Vagina (tissue), 2 donors: ENCODE measurements around the gene SORCS2. TPM values are rescaled to one million over a fixed set of nuclear protein-coding genes. Genes with fewer than 3 reads are reported as not detected.

Experiments
- DNase-seq, 2 donors: peaks; one replicate each; pipeline ENCODE4 v3.0.0-alpha.2; 2017; ENCODE audit errors: extremely low spot score in 2 of 2
- H3K27ac ChIP-seq: fragments of 200-600 bp; sonication (generic); one replicate; pipeline ENCODE4 v1.5.1; 2019
- H3K27me3 ChIP-seq: fragments of 200-600 bp; sonication (generic); one replicate; pipeline ENCODE4 v1.5.1; 2019
- H3K36me3 ChIP-seq, 2 donors: fragments of 200-600 bp; sonication (generic); one replicate each; pipeline ENCODE4 v1.5.1; 2017 to 2019
- H3K4me1 ChIP-seq: fragments of 200-600 bp; sonication (generic); one replicate; pipeline ENCODE4 v1.5.1; 2019
- H3K4me3 ChIP-seq, 2 donors: fragments of 200-600 bp; sonication (generic); 1 replicate in 1 of 2; 2 replicates in 1 of 2; pipeline ENCODE4 v1.5.1; 2016 to 2019
- H3K9me3 ChIP-seq: fragments of 200-600 bp; sonication (generic); one replicate; pipeline ENCODE4 v1.5.1; 2019
- POLR2A ChIP-seq, 2 donors: fragments of 450-650 bp; IDR thresholded peaks; one replicate each; pipeline ENCODE4 v1.6.1; 2017; ENCODE audit warnings: antibody characterized with exemption in 2 of 2, mild to moderate bottlenecking in 2 of 2, moderate library complexity in 2 of 2
- POLR2AphosphoS5 ChIP-seq, 2 donors: sonication (generic); formaldehyde crosslinking; IDR thresholded peaks; one replicate each; pipeline ENCODE4 v1.9.0; 2017; ENCODE audit warnings: antibody characterized with exemption in 2 of 2, mild to moderate bottlenecking in 2 of 2, low read depth in 1 of 2; ENCODE audit not compliant: insufficient read depth in 1 of 2
- intact Hi-C: fragments of 100-400 bp; cut with DNase I; formaldehyde crosslinking; loops from one replicate; pipeline ENCODE4 v1.15.1; 2023
- total RNA-seq: library from RNA; depleted of rRNA; stranded (reverse); fragments of >200 nt; gene quantifications from one replicate; pipeline ENCODE4 v1.2.3, GENCODE V29; 2016
- TF ChIP-seq, protein P1 (sequence below), 3 experiments: fragments of 450-650 bp in 2 of 3; fragments of 200-600 bp in 1 of 3; sonication (generic) in 1 of 3; IDR thresholded peaks; one replicate each; pipeline ENCODE4 v1.5.1; 2017 to 2019; ENCODE audit warnings: antibody characterized with exemption in 3 of 3, mild to moderate bottlenecking in 2 of 3, moderate library complexity in 2 of 3

Gene SORCS2
- total RNA-seq, 1 donor from 2014 or later: 5.4 TPM

GRCh38 chr4:7655511-7656243 is 463.3 kb downstream of the SORCS2 start:
- DNase-seq: no peak
- Histone ChIP-seq H3K27ac (no peak overlapping the region), H3K4me3 (no peak overlapping the region), H3K36me3 (no peaks in the 10 kb centered on the region), H3K4me1 (peaks cover 22% of the 10 kb centered on the region), H3K9me3 (no peaks in the 10 kb centered on the region), H3K27me3 (no peaks in the 10 kb centered on the region)
- intact Hi-C loops: no loop called here
- TF ChIP-seq POLR2A (IDR thresholded peaks at IDR 0.05): no peak
- TF ChIP-seq POLR2AphosphoS5 (IDR thresholded peaks at IDR 0.05; ENCODE audit: insufficient read depth in 1 of 2, low read depth in 1 of 2): no peak
- TF ChIP-seq, protein P1, sequence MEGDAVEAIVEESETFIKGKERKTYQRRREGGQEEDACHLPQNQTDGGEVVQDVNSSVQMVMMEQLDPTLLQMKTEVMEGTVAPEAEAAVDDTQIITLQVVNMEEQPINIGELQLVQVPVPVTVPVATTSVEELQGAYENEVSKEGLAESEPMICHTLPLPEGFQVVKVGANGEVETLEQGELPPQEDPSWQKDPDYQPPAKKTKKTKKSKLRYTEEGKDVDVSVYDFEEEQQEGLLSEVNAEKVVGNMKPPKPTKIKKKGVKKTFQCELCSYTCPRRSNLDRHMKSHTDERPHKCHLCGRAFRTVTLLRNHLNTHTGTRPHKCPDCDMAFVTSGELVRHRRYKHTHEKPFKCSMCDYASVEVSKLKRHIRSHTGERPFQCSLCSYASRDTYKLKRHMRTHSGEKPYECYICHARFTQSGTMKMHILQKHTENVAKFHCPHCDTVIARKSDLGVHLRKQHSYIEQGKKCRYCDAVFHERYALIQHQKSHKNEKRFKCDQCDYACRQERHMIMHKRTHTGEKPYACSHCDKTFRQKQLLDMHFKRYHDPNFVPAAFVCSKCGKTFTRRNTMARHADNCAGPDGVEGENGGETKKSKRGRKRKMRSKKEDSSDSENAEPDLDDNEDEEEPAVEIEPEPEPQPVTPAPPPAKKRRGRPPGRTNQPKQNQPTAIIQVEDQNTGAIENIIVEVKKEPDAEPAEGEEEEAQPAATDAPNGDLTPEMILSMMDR (IDR thresholded peaks at IDR 0.05): no peak

- Histone ChIP-seq H3K36me3 (no peaks in the 10 kb centered on the region), H3K27me3 (no peaks in the 10 kb centered on the region), H3K27ac (no peak overlapping the region), H3K4me3 (no peak overlapping the region), H3K4me1 (peaks cover 16% of the 10 kb centered on the region), H3K9me3 (no peaks in the 10 kb centered on the region)
- intact Hi-C loops: no loop called here
- TF ChIP-seq, protein P1 (IDR thresholded peaks at IDR 0.05): no peak
- no peak for TF ChIP-seq POLR2A (IDR thresholded peaks at IDR 0.05)
- no peak for TF ChIP-seq POLR2AphosphoS5 (IDR thresholded peaks at IDR 0.05; ENCODE audit: insufficient read depth in 1 of 2, low read depth in 1 of 2)
- DNase-seq: no peak
Observed at GRCh38 chr4:7656244-7656800, 464.0 kb downstream of the SORCS2 start.

GRCh38 chr4:7657545-7658297 is 465.4 kb downstream of the SORCS2 start:
- no peaks in the 10 kb centered on the region for H3K9me3 ChIP-seq
- H3K4me1 ChIP-seq: peaks cover 2% of the 10 kb centered on the region
- H3K27ac ChIP-seq: no peak overlapping the region
- H3K27me3 ChIP-seq: no peaks in the 10 kb centered on the region
- no peak for DNase-seq
- no peak for TF ChIP-seq POLR2AphosphoS5 (IDR thresholded peaks at IDR 0.05; ENCODE audit: insufficient read depth in 1 of 2, low read depth in 1 of 2)
- no peak for TF ChIP-seq POLR2A (IDR thresholded peaks at IDR 0.05)
- TF ChIP-seq, protein P1 (IDR thresholded peaks at IDR 0.05): no peak
- no peaks in the 10 kb centered on the region for H3K36me3 ChIP-seq
- no peak overlapping the region for H3K4me3 ChIP-seq
- intact Hi-C loops: no loop called here

DNA sequence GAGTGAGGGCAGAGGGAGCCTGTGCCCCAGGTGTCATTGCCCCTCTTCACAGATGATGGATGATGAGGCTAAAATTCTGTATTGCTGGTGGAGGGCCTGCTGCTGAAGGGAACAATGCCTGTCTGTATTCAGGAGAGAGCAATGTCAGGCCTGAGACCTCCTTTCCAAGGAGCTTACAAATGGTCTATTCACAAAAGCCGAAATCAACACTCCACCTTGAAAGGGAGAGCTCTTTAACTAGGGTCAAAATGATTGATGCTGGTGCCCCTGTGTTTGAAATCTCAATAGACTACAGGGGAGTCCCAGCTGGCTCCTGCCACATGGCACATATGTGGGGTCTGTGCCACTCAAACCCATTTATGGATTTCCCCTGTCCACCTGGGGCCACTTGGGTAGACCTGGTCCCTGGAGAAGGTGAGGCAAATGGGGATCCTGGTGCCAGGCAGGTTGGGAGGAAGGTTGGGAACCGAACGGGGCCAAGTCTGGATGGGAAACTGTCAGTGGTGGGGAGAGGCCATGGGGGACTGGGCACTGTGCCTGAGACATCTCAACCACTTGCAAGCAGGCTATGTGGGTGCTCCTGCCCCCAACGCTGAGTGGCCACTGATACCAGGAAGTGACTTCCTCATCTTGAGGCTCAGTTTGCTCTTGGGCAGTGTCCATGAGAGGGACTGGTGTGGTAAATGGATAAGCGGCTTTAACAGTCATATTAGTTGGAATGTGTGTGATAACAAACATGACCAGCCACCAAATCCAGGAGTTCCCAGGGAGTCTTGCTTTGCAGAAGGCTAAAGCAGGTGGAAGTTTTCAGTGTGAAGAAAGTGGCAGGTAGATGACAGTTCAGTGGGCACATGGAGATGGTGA is 466.2 kb downstream of the SORCS2 start:
- H3K9me3 ChIP-seq: no peaks in the 10 kb centered on the region
- intact Hi-C loops: no loop called here
- no peaks in the 10 kb centered on the region for H3K36me3 ChIP-seq
- no peaks in the 10 kb centered on the region for H3K4me1 ChIP-seq
- DNase-seq: no peak
- no peaks in the 10 kb centered on the region for H3K27me3 ChIP-seq
- no peak overlapping the region for H3K27ac ChIP-seq
- TF ChIP-seq, protein P1 (IDR thresholded peaks at IDR 0.05): no peak
- TF ChIP-seq POLR2A (IDR thresholded peaks at IDR 0.05): no peak
- no peak overlapping the region for H3K4me3 ChIP-seq
